SH-SY5Y (cell line): Measurements from ENCODE around the gene GUCY2D.

Experiments used
- GATA2 ChIP-seq: IDR thresholded peaks from 2 replicates; pipeline ENCODE4 v1.6.1; 2011; ENCODE audit warnings: mild to moderate bottlenecking, low read depth, low read length
- GATA3 ChIP-seq: IDR thresholded peaks from 2 replicates; pipeline ENCODE4 v1.6.1; 2011; ENCODE audit warnings: low read depth, mild to moderate bottlenecking, low read length, moderate library complexity

GUCY2D gene

GRCh38 chr17:8006836-8007680 lies 4.6 kb downstream of the GUCY2D start:
- TF ChIP-seq GATA2 = no peak
- no peak for TF ChIP-seq GATA3

- TF ChIP-seq GATA2 (no peak), GATA3 (no peak)
These were observed 5.4 kb downstream of the GUCY2D start for GRCh38 chr17:8007836-8008235.

- TF ChIP-seq GATA3 (no peak), GATA2 (no peak)
These were observed 9.7 kb downstream of the GUCY2D start for GRCh38 chr17:8012045-8012580.

- TF ChIP-seq GATA3 (no peak), GATA2 (no peak)
These were observed 10.7 kb downstream of the GUCY2D start for GRCh38 chr17:8012996-8013640.

- TF ChIP-seq GATA2 (no peak), GATA3 (no peak)
These were observed 11.5 kb downstream of the GUCY2D start for GRCh38 chr17:8013731-8014557.

- TF ChIP-seq GATA2 = no peak
- TF ChIP-seq GATA3 = no peak
These were observed 12.1 kb downstream of the GUCY2D start for GRCh38 chr17:8014558-8014850.

GRCh38 chr17:8015236-8015956 lies 13.0 kb downstream of the GUCY2D start:
- TF ChIP-seq GATA2 (no peak), GATA3 (no peak)

- TF ChIP-seq GATA2 (no peak), GATA3 (no peak)
These were observed 13.7 kb downstream of the GUCY2D start for GRCh38 chr17:8015957-8016631.

- TF ChIP-seq GATA2 = peak; percentile 61
- no peak for TF ChIP-seq GATA3
These were observed 14.4 kb downstream of the GUCY2D start for GRCh38 chr17:8016632-8017424.

- TF ChIP-seq GATA3 = no peak
- no peak for TF ChIP-seq GATA2
These were observed 16.0 kb downstream of the GUCY2D start for GRCh38 chr17:8018436-8018835.

GRCh38 chr17:8019166-8019565 lies 16.8 kb downstream of the GUCY2D start:
- TF ChIP-seq GATA3 = no peak
- TF ChIP-seq GATA2 = no peak

GRCh38 chr17:8019665-8020650 lies 17.5 kb downstream of the GUCY2D start:
- TF ChIP-seq GATA3 (no peak), GATA2 (no peak)
